Peyer's patch (tissue), 4 donors: ENCODE data around the gene ATP2C1. TPM values are rescaled to one million over a fixed set of nuclear protein-coding genes. Genes with fewer than 3 reads are reported as not detected.

Experiments used
- DNase-seq, 3 donors: peaks; one replicate each; pipeline ENCODE4 v3.0.0-alpha.2; 2017 to 2019
- H3K27ac ChIP-seq, 4 donors: fragments of 200-600 bp; sonication (generic); one replicate each; pipeline ENCODE4 v1.5.1; 2016 to 2019
- H3K27me3 ChIP-seq, 2 donors: fragments of 200-600 bp; sonication (generic); one replicate each; pipeline ENCODE4 v1.5.1; 2019
- H3K36me3 ChIP-seq, 3 donors: fragments of 200-600 bp; sonication (generic); one replicate each; pipeline ENCODE4 v1.5.1; 2016 to 2019
- H3K4me1 ChIP-seq, 4 donors: fragments of 200-600 bp; sonication (generic); one replicate each; pipeline ENCODE4 v1.5.1; 2016 to 2019
- H3K4me3 ChIP-seq, 4 donors: fragments of 200-600 bp; sonication (generic); 1 replicate in 3 of 4; 2 replicates in 1 of 4; pipeline ENCODE4 v1.5.1; 2016 to 2019; ENCODE audit warnings: mild to moderate bottlenecking in 1 of 4
- H3K9me3 ChIP-seq, 4 donors: fragments of 200-600 bp; sonication (generic); one replicate each; pipeline ENCODE4 v1.5.1; 2016 to 2019; ENCODE audit warnings: mild to moderate bottlenecking in 1 of 4
- CTCF ChIP-seq, 6 experiments: fragments of 450-650 bp in 4 of 6; fragments of 200-600 bp in 2 of 6; sonication (generic) in 1 of 6; IDR thresholded peaks; one replicate each; pipeline ENCODE4 v1.5.1; 2017 to 2019; ENCODE audit warnings: antibody characterized with exemption in 6 of 6, mild to moderate bottlenecking in 3 of 6, moderate library complexity in 1 of 6
- POLR2A ChIP-seq, 2 donors: fragments of 450-650 bp; IDR thresholded peaks; one replicate each; pipeline ENCODE4 v1.5.1; 2017; ENCODE audit warnings: antibody characterized with exemption in 2 of 2, mild to moderate bottlenecking in 2 of 2, moderate library complexity in 2 of 2
- total RNA-seq, 4 donors: library from RNA; depleted of rRNA; stranded (reverse); fragments of >200 nt; gene quantifications; one replicate each; pipeline ENCODE4 v1.1.0, GENCODE V29; 2016

ATP2C1 gene
- total RNA-seq, 4 donors from 2014 or later: 32.2 to 49.5 (median 40.8) TPM

GRCh38 chr3:130955481-130955880, 61.6 kb downstream of the ATP2C1 start:
- no peak for DNase-seq
- H3K36me3 ChIP-seq: peaks cover 0 to 33% (median 0%) of the 10 kb centered on the region in 3 donors

GRCh38 chr3:130956281-130956680, 62.4 kb downstream of the ATP2C1 start:
- peaks cover 0 to 39% (median 0%) of the 10 kb centered on the region in 3 donors for H3K36me3 ChIP-seq
- H3K9me3 ChIP-seq: no peaks in the 10 kb centered on the region
- no peak overlapping the region for H3K27ac ChIP-seq
- no peaks in the 10 kb centered on the region for H3K4me1 ChIP-seq
- no peak for DNase-seq
- H3K4me3 ChIP-seq: no peak overlapping the region
- no peak for TF ChIP-seq CTCF (IDR thresholded peaks at IDR 0.05)
- TF ChIP-seq POLR2A (IDR thresholded peaks at IDR 0.05): no peak
- H3K27me3 ChIP-seq: no peaks in the 10 kb centered on the region

More at GRCh38 chr3:130955481-130955880, 61.6 kb downstream of the ATP2C1 start:
- H3K4me3 ChIP-seq: no peak overlapping the region
- no peaks in the 10 kb centered on the region for H3K27me3 ChIP-seq
- H3K27ac ChIP-seq: no peak overlapping the region
- no peaks in the 10 kb centered on the region for H3K4me1 ChIP-seq
- TF ChIP-seq CTCF (IDR thresholded peaks at IDR 0.05): no peak
- TF ChIP-seq POLR2A (IDR thresholded peaks at IDR 0.05): no peak
- H3K9me3 ChIP-seq: no peaks in the 10 kb centered on the region

- Histone ChIP-seq H3K27ac (no peak overlapping the region), H3K27me3 (no peaks in the 10 kb centered on the region), H3K4me3 (no peak overlapping the region), H3K36me3 (peaks cover 0 to 43% (median 0%) of the 10 kb centered on the region in 3 donors), H3K4me1 (no peaks in the 10 kb centered on the region), H3K9me3 (no peaks in the 10 kb centered on the region)
- DNase-seq: no peak
- no peak for TF ChIP-seq CTCF (IDR thresholded peaks at IDR 0.05)
- no peak for TF ChIP-seq POLR2A (IDR thresholded peaks at IDR 0.05)
Observed at GRCh38 chr3:130956721-130957120, 62.8 kb downstream of the ATP2C1 start.

- Histone ChIP-seq H3K4me1 (no peaks in the 10 kb centered on the region), H3K27ac (no peak overlapping the region), H3K27me3 (no peaks in the 10 kb centered on the region), H3K36me3 (peaks cover 0 to 38% (median 0%) of the 10 kb centered on the region in 3 donors), H3K4me3 (no peak overlapping the region), H3K9me3 (no peaks in the 10 kb centered on the region)
- no peak for DNase-seq
- TF ChIP-seq CTCF (IDR thresholded peaks at IDR 0.05) (no peak), POLR2A (IDR thresholded peaks at IDR 0.05) (no peak)
Observed at GRCh38 chr3:130960139-130960795, 66.4 kb downstream of the ATP2C1 start.

GRCh38 chr3:130961458-130961857, 67.6 kb downstream of the ATP2C1 start:
- H3K36me3 ChIP-seq: peaks cover 0 to 45% (median 0%) of the 10 kb centered on the region in 3 donors

More at GRCh38 chr3:130961458-130961857, 67.6 kb downstream of the ATP2C1 start:
- no peaks in the 10 kb centered on the region for H3K27me3 ChIP-seq
- H3K27ac ChIP-seq: no peak overlapping the region
- DNase-seq: no peak
- no peaks in the 10 kb centered on the region for H3K9me3 ChIP-seq
- no peaks in the 10 kb centered on the region for H3K4me1 ChIP-seq
- H3K4me3 ChIP-seq: no peak overlapping the region
- TF ChIP-seq CTCF (IDR thresholded peaks at IDR 0.05) (no peak), POLR2A (IDR thresholded peaks at IDR 0.05) (no peak)
